ENCODE data around the gene P2RX4. TPM values are rescaled to one million over a fixed set of nuclear protein-coding genes. Genes with fewer than 3 reads are reported as not detected.

P2RX4 gene
- total and polyA plus RNA-seq, 9 of the 15 experiments (the other 6 are each of a cell fraction or from before 2014, with no cell fraction given): 6.6 to 21.5 (median 11.7) TPM

DNA sequence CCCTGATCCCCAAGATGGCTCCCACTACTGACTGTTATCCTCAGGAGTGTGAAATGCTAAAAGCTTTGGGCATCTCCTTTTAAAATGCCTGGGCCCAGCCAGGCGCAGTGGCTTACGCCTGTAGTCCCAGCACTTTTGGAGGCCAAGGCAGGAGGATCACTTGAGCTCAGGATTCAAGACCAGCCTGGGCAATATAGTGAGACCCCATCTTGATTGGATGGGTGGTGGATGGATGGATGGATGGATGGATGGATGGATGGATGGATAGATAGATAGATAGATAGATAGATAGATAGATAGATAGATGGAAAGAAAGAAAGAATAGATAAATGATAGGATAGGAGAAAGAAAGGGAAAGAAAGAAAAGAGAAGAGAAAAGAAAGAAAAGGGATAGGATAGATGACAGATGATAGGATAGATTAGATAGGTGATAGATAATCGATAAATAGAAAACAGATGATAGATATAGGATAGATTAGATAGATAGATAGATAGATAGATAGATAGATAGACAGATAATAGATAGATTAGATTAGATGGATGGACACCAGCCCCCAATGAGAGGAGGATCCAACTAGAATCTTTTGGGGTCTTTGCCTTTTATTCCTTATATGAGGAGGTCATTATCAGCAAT, 9.5 kb downstream of the P2RX4 start:
- BruUV-seq (replicated peaks): no TSS peak
- no peak overlapping the region for H2AFZ ChIP-seq (ENCODE audit: low read depth, low read length)
- H3K4me1 ChIP-seq (replicated peaks in 1 of 2; ENCODE audit: control insufficient read depth in 2 of 2, insufficient read depth in 2 of 2, low read length in 2 of 2): peaks cover 6 to 10% of the 10 kb centered on the region in 2 experiments; a peak in 4 of 5 replicates
- POLR2A ChIA-PET: interaction anchor here (2.0 kb wide), 1 partner anchor 20 kb away, joined by 8 read pairs; no protein-coding TSS in a partner anchor
- in situ Hi-C loops (cut with MboI) (no loop called here), intact Hi-C loops (cut with micrococcal nuclease) (loop anchor here (10.0 kb wide), 1 partner anchor 215 kb away; no protein-coding TSS in a partner anchor)
- 65% methylated on average over 3 of the region's 3 CpGs for WGBS (ENCODE audit: insufficient coverage, low coverage, missing lambda C conversion rate)
- DNase-seq (ENCODE audit: extremely low read depth in 1 of 4, low spot score in 3 of 4) (no peak), ATAC-seq (no peak), FAIRE-seq (no peak)
- no peaks in the 10 kb centered on the region for H3K9me3 ChIP-seq (replicated peaks; ENCODE audit: control insufficient read depth, insufficient read depth, low read depth, low read length)
- no peaks in the 10 kb centered on the region for H4K20me1 ChIP-seq (replicated peaks; ENCODE audit: control insufficient read depth, insufficient read depth, low read length)
- H3K4me3 ChIP-seq: no peak overlapping the region
- no peaks in the 10 kb centered on the region for H3K27me3 ChIP-seq (ENCODE audit: control insufficient read depth in 2 of 2, insufficient read depth in 2 of 2, low read length in 2 of 2)
- H3K27ac ChIP-seq (ENCODE audit: extremely low read depth, low read depth, low read length): no peak overlapping the region
- no peaks in the 10 kb centered on the region for H3K79me2 ChIP-seq (ENCODE audit: control insufficient read depth, insufficient read depth, low read length)
- H3K9ac ChIP-seq (ENCODE audit: insufficient read depth in 1 of 2, low read depth in 2 of 2, low read length in 2 of 2): no peak overlapping the region
- CTCF ChIA-PET (ENCODE audit: low intra/inter-chr PET ratio): interaction anchor here (1.0 kb wide), 1 partner anchor 159 kb away, joined by 4 read pairs; no protein-coding TSS in a partner anchor
- H3K9me1 ChIP-seq (ENCODE audit: control insufficient read depth, insufficient read depth, low read length): peaks cover 13% of the 10 kb centered on the region
- no peak overlapping the region for H3K4me2 ChIP-seq (ENCODE audit: insufficient read depth, low read length)
- H3K36me3 ChIP-seq (ENCODE audit: control insufficient read depth, insufficient read depth, low read length): peaks cover 15% of the 10 kb centered on the region; the same call in 1 of the 3 replicates
- TF ChIP-seq GTF2A2 (tag; IDR thresholded peaks at IDR 0.05) (no peak), CUX1 (CRISPR knock-in tag; IDR thresholded peaks at IDR 0.05) (peak; percentile 74; the same call in 1 of the 2 replicates), XRCC3 (IDR thresholded peaks at IDR 0.05) (no peak), GATAD2A (IDR thresholded peaks at IDR 0.05) (0 out of 2 replicates have a peak, but pooled peaks have one; percentile 14), FOS (IDR thresholded peaks at IDR 0.05; ENCODE audit: extremely low read depth, insufficient read length) (no peak), DACH1 (IDR thresholded peaks at IDR 0.05; ENCODE audit: partially characterized antibody) (peak; percentile 94), ZNF121 (CRISPR knock-in tag; conservative IDR thresholded peaks at IDR 0.05) (peak; percentile 86), CREBBP (IDR thresholded peaks at IDR 0.05; ENCODE audit: low read depth, low read length) (peak; percentile 62), CBX2 (IDR thresholded peaks at IDR 0.05; ENCODE audit: insufficient read depth, low read length, poor library complexity, severe bottlenecking) (no peak), MTA1 (IDR thresholded peaks at IDR 0.05; ENCODE audit: borderline replicate concordance) (peak; percentile 82), CC2D1A (IDR thresholded peaks at IDR 0.05) (0 out of 2 replicates have a peak, but pooled peaks have one; percentile 18), TGIF2 (CRISPR knock-in tag; IDR thresholded peaks at IDR 0.05) (no peak)
- TF ChIP-seq, protein P1, sequence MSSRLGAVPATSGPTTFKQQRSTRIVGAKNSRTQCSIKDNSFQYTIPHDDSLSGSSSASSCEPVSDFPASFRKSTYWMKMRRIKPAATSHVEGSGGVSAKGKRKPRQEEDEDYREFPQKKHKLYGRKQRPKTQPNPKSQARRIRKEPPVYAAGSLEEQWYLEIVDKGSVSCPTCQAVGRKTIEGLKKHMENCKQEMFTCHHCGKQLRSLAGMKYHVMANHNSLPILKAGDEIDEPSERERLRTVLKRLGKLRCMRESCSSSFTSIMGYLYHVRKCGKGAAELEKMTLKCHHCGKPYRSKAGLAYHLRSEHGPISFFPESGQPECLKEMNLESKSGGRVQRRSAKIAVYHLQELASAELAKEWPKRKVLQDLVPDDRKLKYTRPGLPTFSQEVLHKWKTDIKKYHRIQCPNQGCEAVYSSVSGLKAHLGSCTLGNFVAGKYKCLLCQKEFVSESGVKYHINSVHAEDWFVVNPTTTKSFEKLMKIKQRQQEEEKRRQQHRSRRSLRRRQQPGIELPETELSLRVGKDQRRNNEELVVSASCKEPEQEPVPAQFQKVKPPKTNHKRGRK (tag; IDR thresholded peaks at IDR 0.05): no peak
- TF ChIP-seq, protein P2, sequence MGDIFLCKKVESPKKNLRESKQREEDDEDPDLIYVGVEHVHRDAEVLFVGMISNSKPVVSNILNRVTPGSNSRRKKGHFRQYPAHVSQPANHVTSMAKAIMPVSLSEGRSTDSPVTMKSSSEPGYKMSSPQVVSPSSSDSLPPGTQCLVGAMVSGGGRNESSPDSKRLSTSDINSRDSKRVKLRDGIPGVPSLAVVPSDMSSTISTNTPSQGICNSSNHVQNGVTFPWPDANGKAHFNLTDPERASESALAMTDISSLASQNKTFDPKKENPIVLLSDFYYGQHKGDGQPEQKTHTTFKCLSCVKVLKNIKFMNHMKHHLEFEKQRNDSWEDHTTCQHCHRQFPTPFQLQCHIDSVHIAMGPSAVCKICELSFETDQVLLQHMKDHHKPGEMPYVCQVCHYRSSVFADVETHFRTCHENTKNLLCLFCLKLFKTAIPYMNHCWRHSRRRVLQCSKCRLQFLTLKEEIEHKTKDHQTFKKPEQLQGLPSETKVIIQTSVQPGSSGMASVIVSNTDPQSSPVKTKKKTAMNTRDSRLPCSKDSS (IDR thresholded peaks at IDR 0.05; ENCODE audit: low read depth, partially characterized antibody): no peak
